ENCODE results near the gene MPZL3. TPM values are rescaled to one million over a fixed set of nuclear protein-coding genes. Genes with fewer than 3 reads are reported as not detected.

The MPZL3 gene
- total RNA-seq, 6 donors from 2014 or later: 2.3 to 27.7 (median 10.4) TPM

- Histone ChIP-seq H3K36me3 (no peaks in the 10 kb centered on the region), H3K27ac (peak overlapping the region; percentile 30 to 79 (median 62)), H3K9me3 (no peaks in the 10 kb centered on the region), H3K27me3 (no peaks in the 10 kb centered on the region), H3K4me1 (peaks cover 0 to 15% (median 9%) of the 10 kb centered on the region in 4 donors), H3K4me3 (peak overlapping the region in 3 of 4 donors; percentile 17 to 44 (median 27))
- 69 to 88% methylated on average over 6 of the region's 6 CpGs for WGBS, 2 donors
- DNase-seq: no peak
- ATAC-seq (ENCODE audit: low FRiP score in 2 of 2): peak; percentile 12 to 23
- TF ChIP-seq EP300 (IDR thresholded peaks at IDR 0.05) (no peak), CTCF (IDR thresholded peaks at IDR 0.05) (no peak), POLR2A (IDR thresholded peaks at IDR 0.05) (peak in 1 of 4 donors; percentile 22), POLR2AphosphoS5 (IDR thresholded peaks at IDR 0.05) (no peak)
Measured at GRCh38 chr11:118223992-118224391, 28.2 kb downstream of the MPZL3 start.

- H3K27ac ChIP-seq: peak overlapping the region; percentile 30 to 79 (median 62)
- no peaks in the 10 kb centered on the region for H3K27me3 ChIP-seq
- H3K36me3 ChIP-seq: no peaks in the 10 kb centered on the region
- TF ChIP-seq POLR2AphosphoS5 (IDR thresholded peaks at IDR 0.05): no peak
- no peak for TF ChIP-seq POLR2A (IDR thresholded peaks at IDR 0.05)
- no peak for TF ChIP-seq EP300 (IDR thresholded peaks at IDR 0.05)
- TF ChIP-seq CTCF (IDR thresholded peaks at IDR 0.05): no peak
- peak overlapping the region in 3 of 4 donors; percentile 17 to 44 (median 27) for H3K4me3 ChIP-seq
- H3K9me3 ChIP-seq: no peaks in the 10 kb centered on the region
- peaks cover 0 to 15% (median 9%) of the 10 kb centered on the region in 4 donors for H3K4me1 ChIP-seq
- no peak for ATAC-seq (ENCODE audit: low FRiP score in 2 of 2)
- 61 to 62% methylated on average over 2 of the region's 2 CpGs for WGBS, 2 donors
- DNase-seq: no peak
Measured at GRCh38 chr11:118223570-118223969, 28.6 kb downstream of the MPZL3 start.

GRCh38 chr11:118222437-118222836 is 29.7 kb downstream of the MPZL3 start:
- no peaks in the 10 kb centered on the region for H3K27me3 ChIP-seq
- no peaks in the 10 kb centered on the region for H3K36me3 ChIP-seq
- H3K27ac ChIP-seq: no peak overlapping the region
- DNase-seq (no peak), ATAC-seq (ENCODE audit: low FRiP score in 2 of 2) (no peak)
- peak overlapping the region in 1 of 4 donors; percentile 44 for H3K4me3 ChIP-seq
- peaks cover 0 to 19% (median 7%) of the 10 kb centered on the region in 4 donors for H3K4me1 ChIP-seq
- WGBS, 2 donors: 62 to 66% methylated on average over 4 of the region's 4 CpGs
- TF ChIP-seq EP300 (IDR thresholded peaks at IDR 0.05) (no peak), CTCF (IDR thresholded peaks at IDR 0.05) (no peak), POLR2AphosphoS5 (IDR thresholded peaks at IDR 0.05) (no peak), POLR2A (IDR thresholded peaks at IDR 0.05) (no peak)
- no peaks in the 10 kb centered on the region for H3K9me3 ChIP-seq

- no peak for DNase-seq
- ATAC-seq (ENCODE audit: low FRiP score in 2 of 2): no peak
- Histone ChIP-seq H3K9me3 (no peaks in the 10 kb centered on the region), H3K27me3 (no peaks in the 10 kb centered on the region), H3K4me3 (no peak overlapping the region), H3K27ac (peak overlapping the region in 1 of 4 donors; percentile 9), H3K36me3 (no peaks in the 10 kb centered on the region), H3K4me1 (peaks cover 0 to 22% (median 10%) of the 10 kb centered on the region in 4 donors)
- TF ChIP-seq EP300 (IDR thresholded peaks at IDR 0.05) (no peak), POLR2AphosphoS5 (IDR thresholded peaks at IDR 0.05) (no peak), POLR2A (IDR thresholded peaks at IDR 0.05) (no peak), CTCF (IDR thresholded peaks at IDR 0.05) (no peak)
- 82 to 84% methylated on average over 5 of the region's 5 CpGs for WGBS, 2 donors
Measured at GRCh38 chr11:118221419-118221818, 30.7 kb downstream of the MPZL3 start.

- Histone ChIP-seq H3K27me3 (no peaks in the 10 kb centered on the region), H3K4me3 (no peak overlapping the region), H3K9me3 (no peaks in the 10 kb centered on the region), H3K27ac (peak overlapping the region in 2 of 4 donors; percentile 43 to 58), H3K36me3 (no peaks in the 10 kb centered on the region), H3K4me1 (peaks cover 0 to 33% (median 14%) of the 10 kb centered on the region in 4 donors)
- TF ChIP-seq POLR2AphosphoS5 (IDR thresholded peaks at IDR 0.05): no peak
- 54 to 59% methylated on average over 1 of the region's 1 CpG for WGBS, 2 donors
- no peak for ATAC-seq (ENCODE audit: low FRiP score in 2 of 2)
- DNase-seq: no peak
Measured at GRCh38 chr11:118219732-118220131, 32.4 kb downstream of the MPZL3 start.

Data from upper lobe of left lung (tissue), 6 donors.